Measurements from ENCODE around the gene PDE4B. TPM values are rescaled to one million over a fixed set of nuclear protein-coding genes. Genes with fewer than 3 reads are reported as not detected.

PDE4B gene
- total RNA-seq, 2 experiments from 2014 or later = 2.4 to 3.1 TPM

DNA sequence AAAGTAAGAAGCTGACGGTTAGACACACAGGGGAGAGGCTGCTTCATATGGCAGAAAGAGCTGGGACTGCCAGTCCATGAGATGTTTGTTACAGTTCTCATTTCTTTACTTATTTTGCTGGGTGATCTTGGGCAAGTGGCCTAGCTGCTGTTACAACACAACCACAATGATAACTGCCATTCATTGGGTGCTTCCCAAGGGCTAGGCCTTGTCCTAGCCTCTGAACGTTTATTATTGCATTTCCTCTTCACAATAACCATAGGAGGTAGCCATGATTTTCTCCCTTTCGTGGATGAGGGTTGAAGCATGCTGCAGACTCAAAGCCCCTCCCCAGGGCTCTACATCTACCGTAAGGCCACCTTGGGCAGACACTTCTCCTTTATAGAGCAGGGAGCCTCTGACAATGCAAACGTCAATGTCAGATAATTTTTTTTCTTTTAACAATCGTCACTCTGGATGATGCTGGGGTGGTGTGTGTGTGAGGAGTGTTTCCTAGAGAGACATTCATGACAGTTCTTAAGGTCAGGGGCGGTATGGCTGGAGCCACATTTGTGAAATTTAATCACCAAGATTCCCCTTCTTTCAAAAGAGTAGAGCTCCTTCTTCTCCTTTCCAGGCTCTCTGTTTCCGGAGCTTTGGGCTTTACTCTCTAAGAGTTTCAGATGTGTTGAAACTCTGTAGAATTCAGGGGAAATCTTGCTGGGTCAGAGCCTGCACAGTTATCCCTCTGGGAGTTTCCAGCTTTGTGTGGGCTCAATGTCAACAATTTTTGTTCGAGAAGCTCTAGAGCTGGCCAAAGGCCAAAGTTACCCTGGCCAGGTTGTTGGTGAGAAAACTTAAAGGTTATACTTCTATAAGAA, 602.7 kb downstream of the PDE4B start:
- Histone ChIP-seq H3K27ac (ENCODE audit: low read depth, low read length, poor library complexity, severe bottlenecking) (no peak overlapping the region), H4K20me1 (ENCODE audit: insufficient read depth, low read length) (no peaks in the 10 kb centered on the region), H3K4me2 (ENCODE audit: low read length) (peak overlapping the region; percentile 48), H3K79me2 (ENCODE audit: insufficient read depth, low read depth, low read length) (no peaks in the 10 kb centered on the region), H3K9me3 (ENCODE audit: low read length) (peaks cover 3% of the 10 kb centered on the region; the same call in 1 of the 2 replicates), H2AFZ (ENCODE audit: low read length) (no peak overlapping the region), H3K4me3 (ENCODE audit: low read depth, low read length, poor library complexity, severe bottlenecking) (no peak overlapping the region), H3K4me1 (ENCODE audit: insufficient read depth, low read length, poor library complexity, severe bottlenecking) (peaks cover 69% of the 10 kb centered on the region), H3K36me3 (ENCODE audit: insufficient read depth, low read length) (no peaks in the 10 kb centered on the region), H3K9me2 (ENCODE audit: insufficient read depth, low read length) (no peaks in the 10 kb centered on the region)
- BruUV-seq (replicated peaks) = no TSS peak
- CTCF ChIA-PET (ENCODE audit: unreplicated experiment) = no interaction called here
- no peak for DNase-seq (ENCODE audit: low spot score)
- POLR2A ChIA-PET = interaction anchor here (0.6 to 2.6 kb wide), 8 partner anchors 8 to 1741 kb away, joined by 3 to 8 read pairs (median 3); no protein-coding TSS in a partner anchor
- intact Hi-C loops (cut with micrococcal nuclease; ENCODE audit: unreplicated experiment) = loop anchor here (2.0 kb wide), 1 partner anchor 15 kb away; no protein-coding TSS in a partner anchor
- no peak for TF ChIP-seq EZH2phosphoT487 (IDR thresholded peaks at IDR 0.05; ENCODE audit: borderline replicate concordance, low read depth, low read length)
- TF ChIP-seq, protein P1, sequence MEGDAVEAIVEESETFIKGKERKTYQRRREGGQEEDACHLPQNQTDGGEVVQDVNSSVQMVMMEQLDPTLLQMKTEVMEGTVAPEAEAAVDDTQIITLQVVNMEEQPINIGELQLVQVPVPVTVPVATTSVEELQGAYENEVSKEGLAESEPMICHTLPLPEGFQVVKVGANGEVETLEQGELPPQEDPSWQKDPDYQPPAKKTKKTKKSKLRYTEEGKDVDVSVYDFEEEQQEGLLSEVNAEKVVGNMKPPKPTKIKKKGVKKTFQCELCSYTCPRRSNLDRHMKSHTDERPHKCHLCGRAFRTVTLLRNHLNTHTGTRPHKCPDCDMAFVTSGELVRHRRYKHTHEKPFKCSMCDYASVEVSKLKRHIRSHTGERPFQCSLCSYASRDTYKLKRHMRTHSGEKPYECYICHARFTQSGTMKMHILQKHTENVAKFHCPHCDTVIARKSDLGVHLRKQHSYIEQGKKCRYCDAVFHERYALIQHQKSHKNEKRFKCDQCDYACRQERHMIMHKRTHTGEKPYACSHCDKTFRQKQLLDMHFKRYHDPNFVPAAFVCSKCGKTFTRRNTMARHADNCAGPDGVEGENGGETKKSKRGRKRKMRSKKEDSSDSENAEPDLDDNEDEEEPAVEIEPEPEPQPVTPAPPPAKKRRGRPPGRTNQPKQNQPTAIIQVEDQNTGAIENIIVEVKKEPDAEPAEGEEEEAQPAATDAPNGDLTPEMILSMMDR (conservative IDR thresholded peaks at IDR 0.05; ENCODE audit: low read length) = no peak

GRCh38 chr1:66396212-66396890, 603.7 kb downstream of the PDE4B start:
- Histone ChIP-seq H2AFZ (ENCODE audit: low read length) (peak overlapping the region; percentile 9; the same call in 1 of the 2 replicates), H3K27ac (ENCODE audit: low read depth, low read length, poor library complexity, severe bottlenecking) (no peak overlapping the region), H3K9me3 (ENCODE audit: low read length) (no peaks in the 10 kb centered on the region), H3K79me2 (ENCODE audit: insufficient read depth, low read depth, low read length) (no peaks in the 10 kb centered on the region), H3K4me1 (ENCODE audit: insufficient read depth, low read length, poor library complexity, severe bottlenecking) (peaks cover 78% of the 10 kb centered on the region), H3K36me3 (ENCODE audit: insufficient read depth, low read length) (no peaks in the 10 kb centered on the region), H4K20me1 (ENCODE audit: insufficient read depth, low read length) (no peaks in the 10 kb centered on the region), H3K9me2 (ENCODE audit: insufficient read depth, low read length) (no peaks in the 10 kb centered on the region), H3K4me2 (ENCODE audit: low read length) (peak overlapping the region; percentile 48), H3K4me3 (ENCODE audit: low read depth, low read length, poor library complexity, severe bottlenecking) (no peak overlapping the region)
- intact Hi-C loops (cut with micrococcal nuclease; ENCODE audit: unreplicated experiment) = loop anchor here (2.0 kb wide), 1 partner anchor 16 kb away; no protein-coding TSS in a partner anchor
- POLR2A ChIA-PET = interaction anchor here (0.5 to 2.6 kb wide), 9 partner anchors 9 to 1742 kb away, joined by 3 to 8 read pairs (median 3); no protein-coding TSS in a partner anchor
- TF ChIP-seq, protein P1 (conservative IDR thresholded peaks at IDR 0.05; ENCODE audit: low read length) = no peak
- TF ChIP-seq EZH2phosphoT487 (IDR thresholded peaks at IDR 0.05; ENCODE audit: borderline replicate concordance, low read depth, low read length) = no peak
- DNase-seq (ENCODE audit: low spot score) = no peak
- CTCF ChIA-PET (ENCODE audit: unreplicated experiment) = no interaction called here
- BruUV-seq (replicated peaks) = no TSS peak
